Epidermal melanocyte (primary cell): ENCODE data around the gene AFAP1L2.

Experiments
- DNase-seq: peaks from one replicate; pipeline ENCODE4 v3.0.0; 2011; ENCODE audit warnings: low spot score; ENCODE audit not compliant: insufficient read length

The AFAP1L2 gene

DNA sequence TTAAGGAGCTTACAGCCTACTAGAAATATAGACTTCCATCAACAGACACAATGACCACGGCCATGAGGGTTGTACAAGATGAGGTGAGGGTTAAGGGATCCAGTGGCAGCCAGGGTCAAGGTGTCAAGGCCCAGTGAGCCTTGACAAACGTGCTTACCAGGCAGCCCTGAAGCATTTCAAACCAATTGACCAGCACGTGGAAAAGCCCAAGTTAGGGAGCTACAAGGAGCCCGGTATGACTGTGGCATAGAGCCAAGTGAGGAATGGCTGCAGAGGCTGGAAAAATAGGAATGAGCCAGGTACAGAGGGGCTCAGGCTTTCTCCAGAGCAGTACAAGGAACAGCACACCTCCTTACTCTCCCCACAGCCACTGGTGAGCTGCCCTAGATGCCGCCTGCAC is 12.7 kb downstream of the AFAP1L2 start:
- no peak for DNase-seq

DNA sequence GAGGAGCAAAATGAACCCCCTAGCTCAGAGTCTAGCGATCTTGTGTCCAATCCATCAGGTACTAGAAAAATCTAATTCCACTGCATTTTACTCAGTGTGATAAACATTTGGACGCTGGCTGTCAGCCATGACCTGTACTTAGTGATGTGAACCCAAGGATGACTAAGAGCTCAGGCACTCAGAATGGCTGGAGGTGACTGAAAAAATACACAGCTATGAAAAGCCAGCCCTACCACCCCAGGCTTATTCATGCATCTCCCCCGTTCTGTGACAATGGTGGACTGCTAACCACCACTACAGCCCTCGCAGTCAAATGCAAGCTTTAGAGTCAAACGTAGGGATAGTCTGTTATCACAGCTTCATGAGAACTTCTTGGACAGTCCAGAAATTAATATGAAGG is 14.9 kb downstream of the AFAP1L2 start:
- no peak for DNase-seq

DNA sequence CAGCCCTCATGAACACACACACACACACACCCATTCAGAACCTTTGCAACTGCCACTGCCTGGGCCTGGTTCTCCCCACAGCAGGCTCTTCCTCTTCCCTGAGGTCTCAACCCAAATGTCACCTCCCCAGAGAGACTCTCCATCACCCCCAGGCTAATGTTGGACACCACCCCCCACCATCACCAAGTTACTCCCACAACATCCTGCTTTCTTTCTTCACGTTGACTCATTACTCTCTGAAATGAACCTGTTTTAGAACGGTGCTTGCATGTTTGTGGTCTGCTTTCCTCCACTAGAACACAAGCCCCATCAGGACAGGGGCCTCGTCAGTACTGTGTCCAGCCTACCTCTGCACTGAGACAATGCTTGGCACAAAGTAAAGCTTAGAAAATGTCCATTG is 16.0 kb downstream of the AFAP1L2 start:
- no peak for DNase-seq

DNA sequence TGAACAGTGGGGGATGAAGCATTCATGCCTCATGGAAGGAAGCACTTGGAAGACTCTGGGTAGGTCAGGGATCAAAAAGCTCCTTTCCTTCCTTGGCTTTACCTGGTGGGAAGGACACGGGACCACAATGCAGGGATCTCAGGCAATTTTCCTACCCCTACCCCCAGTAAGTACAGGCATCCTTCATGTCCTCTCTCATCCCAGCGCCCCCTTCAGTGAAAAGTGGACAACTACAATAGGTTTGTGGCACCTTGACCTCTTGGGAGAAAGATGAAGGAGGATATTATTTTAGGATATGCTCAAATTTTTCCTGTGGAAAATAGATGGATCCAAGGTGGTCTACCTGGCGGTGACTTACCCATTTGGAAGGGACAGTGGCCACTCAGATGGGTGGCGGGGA is 16.5 kb downstream of the AFAP1L2 start:
- DNase-seq = no peak

DNA sequence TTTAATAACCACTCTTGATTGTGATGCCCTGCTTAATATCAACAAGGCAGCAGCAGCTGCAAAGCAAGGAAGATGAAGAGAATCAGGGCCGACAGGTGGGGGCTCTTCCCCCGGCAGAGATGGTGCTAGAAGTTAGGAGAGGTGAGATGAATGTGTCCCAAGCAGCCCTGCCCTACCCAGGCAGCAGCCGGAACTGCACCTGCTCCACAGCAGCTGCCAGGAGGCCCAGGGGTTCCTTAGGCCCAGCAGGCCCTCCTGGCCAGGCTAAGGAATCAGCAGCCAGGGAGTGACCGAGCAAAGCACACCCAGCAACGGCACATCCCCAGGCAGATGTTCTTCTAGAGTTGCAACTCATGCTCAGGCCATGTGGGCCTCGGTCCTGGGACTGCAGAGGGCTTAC is 17.9 kb downstream of the AFAP1L2 start:
- DNase-seq = no peak

DNA sequence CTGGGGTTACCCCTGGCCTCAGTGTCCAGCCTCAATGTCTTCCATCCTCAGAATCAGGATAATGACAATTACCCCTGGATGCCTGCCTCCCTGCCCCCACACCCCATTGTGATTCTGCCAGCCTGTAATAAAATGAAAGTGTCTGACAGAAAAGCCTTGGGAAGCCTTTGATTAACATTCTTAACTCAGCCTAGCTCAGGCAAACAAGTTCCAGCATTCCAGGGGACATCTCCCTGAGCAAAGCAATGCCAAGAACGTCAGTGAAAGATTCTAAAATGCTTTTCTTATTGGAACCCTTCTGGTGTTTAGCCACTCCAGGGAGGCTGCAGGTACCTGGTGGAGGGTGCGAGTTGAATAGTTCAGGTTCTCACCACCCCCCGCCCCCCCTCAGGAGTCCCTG is 18.7 kb downstream of the AFAP1L2 start:
- no peak for DNase-seq

DNA sequence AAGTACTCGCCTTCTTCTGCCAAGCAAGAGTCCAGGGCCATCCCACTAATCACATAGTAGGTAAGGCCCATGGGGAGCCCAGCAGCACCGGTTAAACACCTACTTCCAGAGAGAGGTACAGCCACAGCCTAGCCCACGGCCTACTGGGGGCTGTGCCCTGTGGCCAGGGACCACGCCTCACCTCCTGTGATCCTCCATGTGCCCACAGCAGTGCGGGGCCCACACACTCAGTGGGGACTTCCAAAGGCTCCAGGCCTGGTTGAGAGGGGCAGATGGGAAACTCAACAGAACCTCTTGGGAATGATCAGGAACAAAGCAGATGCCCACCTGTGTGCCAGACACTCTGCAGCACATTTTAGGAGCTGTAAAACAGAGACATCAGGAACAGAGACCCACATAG is 19.7 kb downstream of the AFAP1L2 start:
- DNase-seq = no peak

DNA sequence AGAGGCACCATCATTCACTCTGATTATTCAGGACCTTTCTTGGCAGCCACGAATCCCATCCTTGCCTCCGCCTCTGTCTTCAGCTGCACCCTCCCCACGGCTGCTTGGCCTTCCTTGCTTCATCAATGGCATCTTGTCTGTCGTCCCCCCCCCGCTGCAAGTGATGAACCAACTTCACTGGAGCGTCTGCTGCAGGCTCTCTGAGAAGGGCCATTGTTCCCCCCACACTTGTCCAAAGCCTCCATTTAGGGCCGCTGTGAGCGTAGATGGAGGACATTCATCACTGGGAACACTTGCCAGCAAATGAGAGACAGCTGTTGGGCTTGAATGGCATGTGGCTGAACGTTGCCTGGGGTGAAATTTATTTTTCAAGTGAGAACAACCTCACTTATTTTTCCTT is 20.1 kb downstream of the AFAP1L2 start:
- DNase-seq = no peak

DNA sequence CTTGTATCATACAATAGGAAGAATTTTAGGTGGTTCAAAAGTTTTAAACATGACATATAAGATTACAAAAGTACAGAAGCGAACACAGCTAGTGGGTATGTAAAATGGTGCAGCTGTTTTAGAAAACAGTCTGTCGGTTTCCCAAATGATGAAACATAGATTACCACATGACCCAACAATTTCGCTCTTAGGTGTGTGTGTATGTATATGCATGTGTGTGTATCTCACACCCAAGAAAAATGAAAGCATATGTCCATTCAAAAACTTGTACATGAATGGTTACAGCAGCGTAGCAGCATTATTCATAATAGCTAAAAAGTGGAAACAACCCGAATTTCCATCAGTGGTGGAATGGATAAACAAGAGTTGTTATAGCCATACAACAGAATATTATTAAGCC is 23.5 kb downstream of the AFAP1L2 start:
- DNase-seq = no peak

DNA sequence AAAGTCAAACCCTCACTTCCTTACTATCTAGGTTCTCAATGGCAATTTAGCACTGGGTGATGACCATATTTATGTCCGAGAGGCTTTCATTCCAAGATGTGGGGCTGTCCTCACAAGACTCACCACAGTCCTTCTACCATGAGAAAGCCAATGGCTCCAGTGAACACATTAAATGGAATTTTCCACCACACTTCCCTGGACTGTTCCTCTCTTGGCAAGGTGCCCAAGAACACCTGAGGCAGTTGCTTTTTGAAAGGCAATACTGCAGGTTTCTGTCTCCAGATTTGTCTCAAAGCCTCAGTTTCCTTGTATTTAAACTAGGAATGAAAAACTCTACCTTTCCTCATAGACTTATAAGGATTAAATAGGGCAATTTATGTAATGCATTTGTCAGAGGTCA is 24.2 kb downstream of the AFAP1L2 start:
- no peak for DNase-seq

DNA sequence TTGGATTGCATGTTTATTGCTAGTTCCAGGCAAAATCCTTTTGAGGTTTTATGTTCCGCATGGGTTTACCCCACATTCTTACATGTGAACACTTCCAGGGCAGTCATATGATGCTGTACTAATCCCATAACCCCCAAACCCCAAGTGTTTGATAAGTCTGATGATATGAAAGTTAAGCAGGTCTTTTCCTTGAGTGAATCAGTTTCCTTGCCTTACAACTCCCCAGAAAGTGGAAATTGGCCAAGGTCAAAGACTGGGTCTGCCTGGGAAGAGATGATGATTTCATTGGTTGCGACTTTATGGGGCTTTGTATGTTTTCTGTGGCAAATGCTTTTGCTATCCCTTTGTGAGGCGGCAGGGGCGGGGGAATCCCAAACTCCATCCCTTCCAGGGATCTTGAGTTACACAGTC is 24.7 kb downstream of the AFAP1L2 start:
- DNase-seq = no peak

DNA sequence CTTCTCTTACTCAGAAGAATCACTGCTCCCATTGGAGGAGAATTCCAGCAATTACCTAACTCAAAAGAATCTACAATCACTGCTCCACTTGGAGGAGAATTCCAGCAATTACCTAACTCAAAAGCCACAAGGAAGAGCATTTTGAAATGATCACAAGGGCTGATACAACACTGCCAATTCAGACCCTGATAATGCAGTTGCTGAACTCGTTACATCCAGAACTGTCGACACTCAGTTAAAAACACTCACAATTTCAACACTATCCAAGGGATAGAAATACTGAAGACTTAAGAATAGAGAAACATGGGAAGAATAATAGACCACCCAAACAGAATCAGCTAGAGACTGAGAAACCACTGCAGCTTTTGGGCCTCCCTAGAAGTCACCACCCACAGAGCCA is 27.8 kb downstream of the AFAP1L2 start:
- DNase-seq = no peak

DNA sequence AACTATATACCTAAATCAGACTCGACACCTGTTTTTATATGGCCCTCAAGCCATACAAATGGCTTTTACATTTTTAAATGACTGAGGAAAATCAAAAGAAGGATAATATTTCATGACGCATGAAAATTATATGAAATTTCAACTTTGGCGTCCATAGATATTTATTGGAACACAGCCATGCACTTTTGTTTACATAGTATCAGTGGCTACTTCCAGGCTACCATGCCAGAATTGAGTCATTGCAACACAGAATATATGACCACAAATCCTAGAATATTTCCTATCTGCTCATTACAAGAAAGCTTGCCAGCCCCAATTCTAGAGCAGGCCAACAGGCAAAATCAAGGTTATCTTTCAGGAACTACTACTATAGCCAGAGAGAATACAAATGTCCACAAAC is 29.3 kb downstream of the AFAP1L2 start:
- DNase-seq = no peak

DNA sequence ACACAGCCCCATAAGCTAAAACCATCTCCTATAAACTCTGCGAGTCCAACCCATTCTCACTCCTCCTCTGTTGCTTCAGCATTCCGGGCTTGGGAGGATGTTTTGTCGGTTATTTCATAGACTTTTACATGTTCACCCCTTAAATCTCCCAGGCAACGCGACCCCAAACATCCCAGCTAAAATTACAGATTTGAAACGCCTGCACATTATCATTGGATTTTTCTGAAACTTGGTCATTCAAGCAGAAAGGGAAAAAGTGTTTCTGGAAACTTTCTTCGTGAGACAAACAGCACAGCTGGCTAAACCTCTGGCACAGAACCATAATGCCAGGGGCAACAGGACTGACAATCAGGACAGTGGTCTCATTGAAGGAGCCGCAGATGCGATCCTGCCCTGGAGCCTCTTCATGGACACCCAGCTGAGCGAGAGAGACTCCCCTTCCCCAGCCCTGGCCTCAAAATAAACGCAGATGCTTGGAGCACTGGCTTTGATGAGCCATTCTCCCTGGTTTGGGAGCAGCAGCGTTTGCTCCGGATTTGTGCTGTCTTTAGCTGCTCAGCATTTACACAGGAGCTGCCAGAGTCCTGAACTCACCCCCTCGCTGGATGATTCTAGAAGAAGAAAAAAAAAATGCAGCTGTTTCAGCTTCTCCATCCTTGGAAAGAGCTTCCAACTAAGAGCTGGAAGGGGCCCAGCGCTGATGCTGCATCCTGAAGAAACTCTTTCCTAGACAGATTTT is 30.1 kb downstream of the AFAP1L2 start:
- peak; percentile 79 for DNase-seq

DNA sequence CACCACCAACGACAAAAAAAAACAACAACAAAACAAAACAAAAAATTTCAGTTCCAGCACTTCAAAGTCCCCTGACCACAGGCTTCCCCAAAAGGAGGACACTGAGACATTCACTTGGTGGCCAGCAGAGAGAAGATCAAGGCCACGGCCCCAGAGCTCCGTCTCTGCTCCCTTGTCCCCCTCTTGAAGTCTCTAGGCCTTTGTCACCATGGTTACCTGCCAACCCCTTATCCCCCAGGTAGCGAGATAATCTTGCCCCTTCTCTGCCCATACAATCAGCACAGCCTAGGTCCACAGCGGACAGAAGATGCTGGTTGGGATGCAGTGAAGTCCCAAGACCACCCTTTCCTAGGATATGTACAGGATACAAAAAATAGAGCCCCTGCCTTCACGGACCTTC is 30.7 kb downstream of the AFAP1L2 start:
- DNase-seq = no peak

DNA sequence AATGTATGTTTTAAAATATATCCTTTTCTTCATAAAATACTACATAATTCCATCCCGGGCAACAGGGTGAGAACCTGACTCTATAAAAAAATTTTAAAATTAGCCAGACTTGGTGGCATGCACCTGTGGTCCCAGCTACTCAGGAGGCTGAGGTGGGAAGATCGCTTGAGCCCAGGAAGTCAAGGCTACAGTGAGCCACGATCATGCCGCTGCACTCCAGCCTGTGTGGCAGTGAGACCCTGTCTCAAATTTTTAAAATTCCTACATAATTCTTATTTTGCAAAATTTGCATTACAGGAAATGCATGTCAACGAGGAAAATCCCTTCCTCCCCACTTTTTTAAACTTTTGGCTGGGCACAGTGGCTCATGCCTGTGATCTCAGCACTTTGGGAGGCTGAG is 31.3 kb downstream of the AFAP1L2 start:
- no peak for DNase-seq

DNA sequence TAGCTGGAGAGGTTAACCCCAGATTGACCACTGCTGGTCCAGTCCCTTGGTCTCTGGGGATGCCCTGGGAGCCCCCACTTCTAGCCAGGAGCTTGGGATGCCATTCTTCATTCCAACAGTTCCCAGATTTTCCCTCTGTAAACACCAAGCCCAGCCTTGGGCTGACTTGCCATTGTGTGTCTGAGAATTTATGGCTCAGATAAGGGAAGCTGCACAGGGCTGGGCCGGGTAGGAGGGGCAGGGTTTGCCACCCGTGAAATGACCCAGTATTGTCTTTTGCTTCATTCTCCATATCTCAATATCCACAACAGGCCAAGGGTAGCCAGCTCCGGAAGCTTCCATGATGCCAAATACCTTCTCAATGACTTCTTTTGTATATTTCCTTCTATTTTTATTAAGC is 32.1 kb downstream of the AFAP1L2 start:
- no peak for DNase-seq

DNA sequence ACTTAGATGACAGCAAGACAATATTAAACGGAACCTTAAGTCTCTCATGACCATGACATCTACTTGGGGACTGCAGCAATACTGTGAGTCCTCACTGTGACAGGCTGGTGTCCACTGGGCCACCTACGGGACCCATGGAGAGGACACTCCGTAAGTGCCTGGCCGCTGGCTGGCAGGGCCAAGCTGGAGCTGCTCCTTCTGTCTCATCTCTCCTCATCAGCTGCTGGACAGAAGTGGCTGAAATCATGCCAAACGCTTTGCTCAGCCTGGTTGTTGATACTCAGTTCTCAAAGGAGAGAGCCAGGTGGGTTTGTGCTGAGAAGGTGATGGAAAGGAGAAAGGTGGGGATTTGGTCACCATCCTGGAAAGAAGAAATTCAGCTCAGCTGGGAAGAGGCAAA is 33.3 kb downstream of the AFAP1L2 start:
- DNase-seq = no peak

DNA sequence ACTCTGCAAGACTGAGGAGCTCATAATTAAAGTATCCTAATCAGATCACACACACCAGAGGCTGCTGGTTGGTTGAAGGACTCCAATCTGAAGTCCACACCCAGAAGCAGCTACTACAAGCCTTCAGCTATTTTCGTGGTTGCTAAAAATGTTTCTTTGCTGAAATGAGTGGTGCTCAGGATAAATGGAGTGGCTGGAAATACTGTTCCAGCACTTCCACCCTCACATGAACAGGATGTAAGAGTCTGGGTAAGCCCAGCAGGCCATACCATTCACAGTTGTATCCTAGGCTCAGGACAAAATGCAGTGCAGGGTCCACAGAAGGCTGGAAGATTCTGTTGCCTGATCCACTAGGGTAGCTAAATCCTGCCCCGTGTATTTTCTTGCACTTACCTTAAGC is 34.1 kb downstream of the AFAP1L2 start:
- no peak for DNase-seq

DNA sequence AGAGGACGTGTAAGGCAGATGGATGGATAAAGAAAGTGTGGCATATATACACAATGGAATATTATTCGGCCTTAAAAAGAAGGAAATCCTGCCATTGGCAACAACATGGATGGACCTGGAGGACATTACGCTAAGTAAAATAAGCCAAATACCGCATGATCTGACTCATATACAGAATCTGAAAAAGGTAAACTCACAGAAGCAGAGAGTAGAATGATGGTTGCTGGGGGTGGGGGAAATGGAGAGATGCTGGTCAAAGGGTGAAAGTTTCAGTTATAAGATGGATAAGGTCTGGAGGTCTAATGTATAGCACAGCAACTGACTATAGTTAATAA is 36.3 kb downstream of the AFAP1L2 start:
- no peak for DNase-seq

DNA sequence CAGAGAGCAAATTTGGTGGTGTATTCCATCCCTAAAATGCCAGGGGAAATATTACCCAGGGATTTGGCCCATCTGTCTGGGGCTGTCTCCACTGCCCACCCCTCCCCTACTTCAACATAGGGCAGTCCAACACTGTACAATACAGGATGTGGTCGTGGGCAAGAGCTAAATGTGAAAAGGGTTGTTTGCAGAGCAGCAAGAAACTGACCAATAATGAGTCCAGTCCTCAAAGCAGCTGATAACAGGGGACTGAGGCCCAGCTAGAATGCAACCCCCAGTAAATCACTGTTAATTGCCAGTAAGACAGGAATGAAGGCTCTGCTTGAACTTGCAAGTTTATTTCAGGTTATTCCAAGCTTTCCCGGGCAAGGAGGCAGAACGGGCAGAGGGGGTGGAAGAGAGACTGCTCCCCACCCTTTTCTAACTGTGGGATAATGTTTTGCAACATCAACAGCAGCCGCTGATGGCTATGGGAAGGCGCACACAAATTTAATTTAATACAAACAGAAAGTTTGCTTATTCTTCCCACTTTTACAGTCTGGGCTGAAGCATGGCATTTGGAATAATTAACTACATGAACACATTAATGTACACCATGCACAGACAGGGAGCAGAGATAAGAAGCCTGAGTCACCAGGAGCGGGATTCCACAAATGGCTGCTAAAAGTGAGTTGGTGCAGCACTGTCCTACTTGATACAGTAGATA is 36.8 kb downstream of the AFAP1L2 start:
- DNase-seq = no peak

DNA sequence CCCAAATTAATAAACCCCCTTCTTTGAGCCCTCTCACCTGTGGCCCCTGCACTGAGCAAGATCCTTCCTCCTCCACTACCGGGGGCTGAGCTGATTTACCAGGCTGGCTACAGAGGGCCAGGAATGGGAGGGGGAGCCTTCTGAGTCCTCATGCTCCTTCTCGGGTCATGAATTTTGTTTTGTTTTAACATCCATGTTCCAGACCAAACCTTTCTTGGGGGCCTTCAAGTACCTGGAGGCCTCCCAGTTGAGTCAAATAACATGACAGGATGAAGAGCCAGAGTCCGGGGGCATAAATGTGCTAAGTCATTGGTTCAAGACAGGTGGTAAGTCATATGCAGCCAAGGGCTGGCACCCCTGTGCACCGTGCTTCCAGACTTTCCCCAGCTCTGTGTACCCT is 39.6 kb downstream of the AFAP1L2 start:
- DNase-seq = no peak

DNA sequence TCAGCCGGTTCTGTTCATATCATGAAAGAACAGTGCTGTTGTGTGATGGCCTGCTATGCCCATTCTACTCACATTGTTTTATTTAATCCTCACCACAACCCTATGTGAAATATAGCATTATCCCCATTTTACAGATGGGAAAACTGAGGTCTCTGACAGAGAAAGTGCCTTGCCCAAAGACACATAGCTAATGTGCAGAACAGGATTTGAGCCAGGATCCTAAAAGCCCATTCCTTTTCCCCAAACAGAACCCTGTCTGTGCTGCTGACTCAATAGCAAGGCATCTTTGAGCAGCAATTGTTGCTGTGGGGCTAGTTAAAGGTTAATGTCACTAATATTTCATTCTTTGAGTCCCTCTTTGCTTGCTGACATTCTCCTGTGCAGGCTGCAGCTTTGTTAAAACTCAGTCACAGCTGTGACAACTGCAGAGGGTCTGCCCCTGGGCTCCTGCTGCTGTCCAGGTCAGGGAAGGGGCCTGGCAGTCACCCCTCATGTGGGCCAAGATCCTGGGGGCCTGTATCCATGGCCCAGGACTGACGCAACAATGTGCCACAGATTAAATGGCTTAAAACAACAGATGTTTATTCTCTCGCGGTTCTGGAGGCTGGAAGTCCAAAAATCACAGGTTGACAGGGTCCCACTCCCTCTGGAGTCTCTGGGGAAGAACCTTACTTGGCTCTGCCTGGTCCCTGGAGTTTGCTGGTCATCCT is 40.4 kb downstream of the AFAP1L2 start:
- DNase-seq = no peak
